Kidney (tissue), 11 donors: ENCODE measurements around the gene MYOZ1. TPM values are rescaled to one million over a fixed set of nuclear protein-coding genes. Genes with fewer than 3 reads are reported as not detected.
"Not testable (repeated sequence)": the region's sequence is repeated elsewhere in the genome, so short reads cannot be mapped to it uniquely, and the experiment has no call there.

Experiments used
- DNase-seq, 5 donors: peaks; one replicate each; pipeline ENCODE4 v3.0.0-alpha.2; 2013 to 2020
- FAIRE-seq: peaks from 2 replicates; lab custom pipeline; 2012; peaks lifted over from hg19 to GRCh38; lab: Jason Lieb, UNC
- H3K27ac ChIP-seq, 2 donors: one replicate each; pipeline ENCODE4 v1.7.0; 2013; ENCODE audit warnings: low read depth in 2 of 2, low read length in 2 of 2, inconsistent platforms in 1 of 2
- H3K27me3 ChIP-seq: one replicate; pipeline ENCODE4 v1.7.1; 2013; ENCODE audit warnings: low read length, inconsistent platforms; ENCODE audit not compliant: control insufficient read depth, insufficient read depth
- H3K36me3 ChIP-seq, 3 donors: one replicate each; pipeline versions ENCODE4 v1.7.0 to v1.7.1; 2013; ENCODE audit warnings: low read length in 3 of 3, control low read depth in 1 of 3, inconsistent platforms in 1 of 3; ENCODE audit not compliant: insufficient read depth in 3 of 3, control insufficient read depth in 2 of 3
- H3K4me1 ChIP-seq, 3 donors: one replicate each; pipeline versions ENCODE4 v1.7.0 to v1.7.1; 2013; ENCODE audit warnings: low read length in 3 of 3, inconsistent platforms in 1 of 3, low read depth in 1 of 3; ENCODE audit not compliant: control insufficient read depth in 2 of 3, insufficient read depth in 2 of 3
- H3K4me3 ChIP-seq, 3 donors: one replicate each; pipeline versions ENCODE4 v1.7.0 to v1.8.1; 2013; ENCODE audit warnings: low read length in 3 of 3, control low read depth in 1 of 3, inconsistent platforms in 1 of 3
- H3K9ac ChIP-seq, 3 donors: one replicate each; pipeline versions ENCODE4 v1.7.0 to v1.7.1; 2013; ENCODE audit warnings: low read length in 3 of 3, control low read depth in 1 of 3, inconsistent platforms in 1 of 3
- H3K9me3 ChIP-seq, 3 donors: one replicate each; pipeline versions ENCODE4 v1.7.0 to v1.7.1; 2013; ENCODE audit warnings: low read length in 3 of 3, control low read depth in 1 of 3, inconsistent platforms in 1 of 3; ENCODE audit not compliant: control insufficient read depth in 2 of 3, insufficient read depth in 1 of 3
- intact Hi-C: fragments of 100-400 bp; cut with DNase I; formaldehyde crosslinking; loops from one replicate; pipeline ENCODE4 v1.11.1; 2022
- polyA plus RNA-seq: library from polyadenylated mRNA; stranded (reverse); fragments of 350-450 nt; fragmentation: Illumina TruSeq; extraction: RNeasy Lipid Tissue Mini Kit (QIAGEN cat#74804); gene quantifications from one replicate; pipeline ENCODE4 v1.2.3, GENCODE V29; 2014; ENCODE audit warnings: low read depth, low replicate concordance; ENCODE audit not compliant: insufficient read depth
- total RNA-seq: library from RNA; stranded (reverse); fragmentation: NEBNext Ultra II Directional; extraction: Animal tissue kit (Norgen Biotek cat#: 25700); gene quantifications from one replicate; pipeline ENCODE4 v1.2.1, GENCODE V29; 2021
- donor health status: control.
- donor health status: control.
- donor health status: DM: yes; HTN: yes; CAD: no.
- donor health status: Normal renal cell carcinoma (clear cell type).

The MYOZ1 gene
- total and polyA plus RNA-seq, 2 donors from 2014 or later: 3.5 to 9.2 TPM

GRCh38 chr10:73666153-73666809 is 25.0 kb upstream of the MYOZ1 start:
- FAIRE-seq, DNase-seq, H3K36me3 ChIP-seq, H3K27ac ChIP-seq, H3K9ac ChIP-seq, H3K4me1 ChIP-seq, H3K27me3 ChIP-seq, intact Hi-C loops, H3K9me3 ChIP-seq, H3K4me3 ChIP-seq: not testable (repeated sequence)

- H3K9me3 ChIP-seq, DNase-seq, H3K27ac ChIP-seq, H3K9ac ChIP-seq, H3K36me3 ChIP-seq, intact Hi-C loops, H3K4me3 ChIP-seq, H3K4me1 ChIP-seq, FAIRE-seq, H3K27me3 ChIP-seq: not testable (repeated sequence)
Measured at GRCh38 chr10:73665581-73665980, 24.3 kb upstream of the MYOZ1 start.

- intact Hi-C loops, H3K9ac ChIP-seq, H3K27me3 ChIP-seq, H3K27ac ChIP-seq, H3K36me3 ChIP-seq, H3K4me3 ChIP-seq, DNase-seq, FAIRE-seq, H3K9me3 ChIP-seq, H3K4me1 ChIP-seq: not testable (repeated sequence)
Measured at GRCh38 chr10:73664156-73665040, 23.1 kb upstream of the MYOZ1 start.

GRCh38 chr10:73663621-73664020 is 22.3 kb upstream of the MYOZ1 start:
- H3K9me3 ChIP-seq, FAIRE-seq, H3K9ac ChIP-seq, H3K36me3 ChIP-seq, H3K4me1 ChIP-seq, DNase-seq, intact Hi-C loops, H3K27ac ChIP-seq, H3K27me3 ChIP-seq, H3K4me3 ChIP-seq: not testable (repeated sequence)

GRCh38 chr10:73662705-73663104 is 21.4 kb upstream of the MYOZ1 start:
- intact Hi-C loops, H3K4me1 ChIP-seq, H3K9me3 ChIP-seq, H3K4me3 ChIP-seq, FAIRE-seq, H3K9ac ChIP-seq, H3K36me3 ChIP-seq, H3K27ac ChIP-seq, H3K27me3 ChIP-seq, DNase-seq: not testable (repeated sequence)
